ENCODE results near the gene SPRY1.

- TF ChIP-seq EZH2phosphoT487 (IDR thresholded peaks at IDR 0.05; ENCODE audit: insufficient read depth, low read depth) (no peak), EZH2 (IDR thresholded peaks at IDR 0.05; ENCODE audit: insufficient read depth, poor library complexity, severe bottlenecking) (no peak)
Observed at GRCh38 chr4:123378794-123379193, 17.8 kb upstream of the SPRY1 start.

Measured in GM23248 (cell line).